ACHN (cell line): ENCODE results near the gene FHIT.

Source experiments
- DNase-seq: peaks from one replicate; pipeline ENCODE4 v3.0.0-alpha.2; 2015
- in situ Hi-C: cut with HindIII; loops from 2 replicates; pipeline ENCODE4 v1.10.0; 2017; ENCODE audit warnings: low sequenced_read_pairs, low pct_ligation_motif_present, low pct_unique_long_range_greater_than_20kb

Gene FHIT

DNA sequence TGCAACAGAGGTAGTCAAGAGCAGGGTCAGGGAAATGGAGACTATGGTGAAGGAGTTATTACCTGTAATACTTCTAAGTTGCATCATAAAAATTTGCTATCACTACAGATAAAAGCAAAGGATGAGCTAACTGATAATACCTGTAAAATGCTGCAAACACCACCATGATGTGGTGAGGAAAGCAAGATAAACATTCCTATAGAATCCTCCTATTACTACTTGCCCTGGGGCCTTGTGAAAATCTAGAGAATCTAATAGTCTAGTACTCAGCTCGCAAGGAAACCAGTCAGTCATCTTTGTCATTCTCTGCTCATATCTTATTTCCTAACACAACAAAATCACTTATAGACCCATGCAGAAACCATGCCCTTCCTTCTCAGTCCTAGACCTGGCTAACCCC, 899.8 kb downstream of the FHIT start:
- no peak for DNase-seq
- in situ Hi-C loops: no loop called here

DNA sequence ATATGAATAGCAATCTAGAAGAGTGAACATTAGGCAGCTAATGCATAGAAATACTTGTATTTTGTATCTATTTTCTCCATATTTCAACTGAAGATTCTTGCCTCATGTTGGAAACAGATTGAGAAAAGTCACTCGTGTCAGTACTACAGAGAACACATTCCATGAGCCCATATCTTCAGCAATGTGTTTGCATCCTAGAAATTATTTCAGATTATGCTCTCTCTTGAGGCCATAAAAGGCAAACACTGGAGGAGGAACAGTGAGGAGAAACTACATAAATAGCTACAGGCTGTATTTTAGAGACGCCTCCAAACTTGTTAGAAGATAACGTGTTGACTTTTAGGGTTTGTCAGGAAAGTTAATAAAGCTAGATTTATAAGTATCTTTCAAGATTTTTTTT, 906.9 kb downstream of the FHIT start:
- in situ Hi-C loops: no loop called here
- DNase-seq: no peak

DNA sequence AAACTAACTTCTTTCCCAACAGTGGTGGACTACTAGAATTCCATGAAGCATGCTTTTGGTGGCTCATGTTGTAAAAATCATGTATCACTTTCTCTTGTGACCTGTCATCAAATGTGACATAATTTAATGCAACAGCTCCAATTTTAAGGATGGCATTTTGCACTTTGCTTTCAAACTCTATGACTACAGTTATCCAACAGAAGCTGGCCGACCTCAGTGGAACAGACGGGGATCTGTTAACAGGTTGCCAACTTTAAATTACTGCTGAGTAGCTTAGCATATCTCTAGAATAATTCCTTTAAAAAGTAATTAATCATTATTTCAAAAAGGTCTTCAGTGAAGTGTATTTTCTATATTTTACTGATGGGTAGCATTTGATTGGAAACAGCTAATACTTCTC, 907.4 kb downstream of the FHIT start:
- in situ Hi-C loops: no loop called here

DNA sequence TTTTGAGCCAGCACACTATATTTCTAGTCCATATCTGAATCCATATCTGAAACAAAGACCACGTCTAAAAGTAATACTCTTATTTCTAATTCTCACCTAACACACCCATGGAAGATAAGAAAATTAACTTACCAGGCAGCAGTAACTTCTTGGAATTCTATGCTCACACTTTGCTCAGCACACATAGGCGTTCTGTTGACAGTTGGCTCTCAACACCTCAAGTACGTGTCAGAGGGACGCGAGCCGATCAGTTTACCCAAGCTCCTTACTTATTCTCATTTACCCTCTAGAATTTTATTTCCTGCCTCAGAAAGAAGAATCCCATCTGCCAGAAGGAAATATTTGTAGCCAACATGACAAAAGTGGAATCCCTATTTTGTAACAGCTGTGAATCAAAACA, 911.9 kb downstream of the FHIT start:
- in situ Hi-C loops: no loop called here
- no peak for DNase-seq

More for the DNA sequence above, 907.4 kb downstream of the FHIT start:
- DNase-seq: no peak

DNA sequence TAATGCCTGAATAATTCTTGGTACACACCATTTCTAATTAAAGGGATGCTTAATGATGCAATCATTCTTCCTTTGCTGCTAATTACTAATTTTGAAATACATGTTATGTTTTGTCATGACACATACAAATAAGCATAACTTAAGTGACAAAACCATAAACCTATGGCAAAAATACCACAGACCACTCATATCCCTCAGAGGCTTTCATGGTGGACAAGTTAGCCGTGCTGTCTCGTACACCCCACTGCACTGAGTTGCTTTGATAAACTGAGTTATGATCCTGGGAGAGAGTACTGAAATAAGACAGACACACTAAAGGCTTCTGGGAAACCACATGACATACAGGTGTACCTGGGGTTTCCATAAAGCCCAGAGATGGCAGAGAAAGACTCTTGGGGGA, 913.8 kb downstream of the FHIT start:
- DNase-seq: no peak
- in situ Hi-C loops: no loop called here

DNA sequence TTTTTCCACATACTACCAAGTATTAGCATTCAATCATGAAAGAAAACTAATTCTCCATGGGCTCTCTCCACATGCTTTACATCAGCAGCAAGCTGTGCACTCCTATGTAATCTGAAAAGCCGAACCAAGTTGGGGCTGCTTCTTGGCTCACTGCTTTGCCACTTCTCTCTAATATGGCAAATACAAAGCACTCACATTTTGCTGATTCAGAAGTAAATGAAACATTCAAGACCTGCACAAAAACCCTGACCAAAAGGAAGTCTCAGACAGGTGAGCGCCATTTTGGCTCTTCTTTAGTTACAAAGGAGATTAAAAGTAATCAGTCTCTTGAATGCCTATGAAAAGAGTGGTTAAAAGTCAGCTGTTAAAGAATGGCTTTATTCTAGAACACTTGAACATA, 915.2 kb downstream of the FHIT start:
- in situ Hi-C loops: no loop called here
- DNase-seq: no peak

DNA sequence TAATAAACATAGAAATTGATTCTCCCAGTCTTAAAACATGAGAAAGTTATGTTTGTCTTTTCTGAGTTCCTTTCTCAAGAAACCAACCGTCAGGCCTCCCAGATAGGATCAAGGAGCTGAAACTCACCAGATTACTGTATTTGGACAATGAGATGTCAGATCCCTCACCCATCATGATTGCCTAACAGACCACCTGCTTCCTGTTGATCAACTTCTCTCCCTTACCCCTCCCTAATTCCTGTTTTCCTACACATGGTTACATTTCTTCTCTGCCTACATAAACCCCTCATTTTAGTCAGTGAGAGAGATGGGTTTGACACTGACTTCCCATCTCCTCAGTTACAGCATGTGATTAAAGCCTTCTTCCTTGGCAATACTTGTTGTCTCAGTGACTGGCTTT, 917.5 kb downstream of the FHIT start:
- in situ Hi-C loops: no loop called here
- no peak for DNase-seq

DNA sequence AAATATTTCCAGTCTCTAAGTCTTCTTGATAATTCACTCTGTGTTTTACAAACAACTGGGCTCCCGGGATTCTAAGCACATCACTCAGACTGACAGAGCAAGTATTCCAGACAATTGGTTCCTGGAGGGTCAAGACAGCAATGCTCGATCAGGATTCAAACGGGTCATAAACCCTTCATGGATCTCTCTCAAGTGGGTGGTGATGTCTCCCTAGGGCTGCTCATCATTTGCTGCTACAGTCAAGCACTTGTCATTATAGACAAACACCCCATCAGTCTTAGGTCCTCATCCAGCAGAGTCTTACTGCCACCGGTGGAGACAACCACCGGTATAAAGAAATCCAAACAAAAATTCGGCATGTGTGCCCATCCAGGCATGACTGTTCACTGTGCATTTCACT, 921.1 kb downstream of the FHIT start:
- DNase-seq: no peak
- in situ Hi-C loops: no loop called here

DNA sequence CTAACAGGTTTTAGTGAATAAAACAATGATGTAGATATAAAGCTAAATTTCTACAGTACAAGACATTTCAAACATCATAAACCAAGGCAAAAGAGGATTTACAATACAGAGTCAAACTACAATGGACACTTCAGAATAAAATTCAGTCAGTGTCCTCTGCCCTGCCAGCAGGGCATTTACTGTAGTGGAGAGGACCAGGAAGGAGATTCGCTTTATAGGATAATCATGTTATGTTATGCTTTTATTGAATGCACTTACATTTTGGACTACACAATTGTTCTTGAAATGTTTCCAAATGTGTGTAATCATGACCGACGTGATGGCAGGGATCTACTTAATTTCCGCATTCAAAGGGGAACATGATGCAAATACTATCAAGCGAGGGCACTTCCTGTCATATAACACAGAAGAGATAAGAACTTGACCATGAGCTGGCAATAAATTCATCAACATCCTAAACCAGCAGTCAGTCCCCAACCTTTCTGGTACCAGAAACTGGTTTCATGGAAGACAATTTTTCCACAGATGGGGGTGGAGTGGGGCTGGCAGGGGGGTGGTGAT, 925.6 kb downstream of the FHIT start:
- in situ Hi-C loops: no loop called here
- DNase-seq: no peak

DNA sequence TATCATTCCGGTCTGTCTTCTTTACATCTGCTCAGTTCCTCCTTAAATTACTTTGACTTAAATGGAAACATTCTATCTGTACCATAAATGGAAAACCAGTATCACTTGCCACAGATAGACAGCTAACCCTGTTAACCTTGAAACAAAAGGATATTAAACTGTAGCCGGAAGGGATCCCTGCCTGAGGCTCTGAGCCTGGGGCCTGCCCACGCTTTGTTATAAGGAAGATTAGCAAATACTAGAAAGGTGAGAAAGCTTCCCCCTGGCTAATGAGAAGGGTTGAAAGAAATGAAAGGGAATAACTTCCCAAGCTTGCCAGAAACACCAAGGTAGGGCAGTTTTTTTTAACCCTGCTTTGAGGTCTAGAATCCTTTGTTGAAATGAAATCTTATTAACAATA, 927.6 kb downstream of the FHIT start:
- in situ Hi-C loops: no loop called here
- DNase-seq: no peak

DNA sequence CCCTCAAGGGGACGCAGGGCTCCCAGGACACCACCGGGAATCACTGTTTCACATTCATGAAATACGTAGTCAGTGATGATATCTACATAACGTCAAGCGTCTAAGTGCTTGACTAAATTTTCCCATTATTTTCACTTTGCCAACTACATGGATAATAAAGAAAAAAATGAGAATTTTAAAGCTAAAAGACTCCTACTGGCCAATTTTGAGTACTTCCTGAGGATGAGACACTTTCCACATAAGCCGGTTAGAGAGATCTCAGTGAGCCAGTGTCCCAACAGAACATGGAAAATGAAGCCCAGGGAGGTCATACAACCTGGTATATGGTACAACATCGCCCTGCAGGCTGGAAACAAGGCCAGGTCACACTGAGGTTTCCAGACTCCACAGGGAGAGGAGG, 928.1 kb downstream of the FHIT start:
- no peak for DNase-seq
- in situ Hi-C loops: no loop called here

DNA sequence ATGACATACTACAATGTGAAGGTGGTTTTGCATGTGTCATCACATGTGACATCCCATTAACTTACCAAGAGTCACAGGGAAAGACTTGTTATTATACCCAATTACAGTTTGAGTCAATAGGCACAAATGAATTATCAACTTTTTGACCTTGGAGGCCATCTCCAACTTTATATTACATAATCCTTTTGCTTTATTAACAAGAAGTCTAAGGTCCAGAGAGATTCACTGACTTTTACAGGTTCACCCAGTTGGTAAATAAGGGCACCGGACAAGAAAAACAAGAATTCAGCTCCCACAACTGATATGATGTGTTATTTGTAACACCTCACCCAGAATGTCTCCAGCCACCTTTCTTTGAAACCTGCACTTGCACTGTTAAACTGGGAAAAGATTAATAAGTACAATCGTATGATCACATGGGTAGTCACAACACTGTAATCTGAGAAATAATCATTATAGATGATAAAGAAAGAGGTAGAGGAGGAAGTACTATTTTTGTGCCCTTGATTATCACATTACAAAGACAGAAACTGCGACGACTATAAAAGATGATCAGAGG, 928.9 kb downstream of the FHIT start:
- DNase-seq: no peak
- in situ Hi-C loops: no loop called here

DNA sequence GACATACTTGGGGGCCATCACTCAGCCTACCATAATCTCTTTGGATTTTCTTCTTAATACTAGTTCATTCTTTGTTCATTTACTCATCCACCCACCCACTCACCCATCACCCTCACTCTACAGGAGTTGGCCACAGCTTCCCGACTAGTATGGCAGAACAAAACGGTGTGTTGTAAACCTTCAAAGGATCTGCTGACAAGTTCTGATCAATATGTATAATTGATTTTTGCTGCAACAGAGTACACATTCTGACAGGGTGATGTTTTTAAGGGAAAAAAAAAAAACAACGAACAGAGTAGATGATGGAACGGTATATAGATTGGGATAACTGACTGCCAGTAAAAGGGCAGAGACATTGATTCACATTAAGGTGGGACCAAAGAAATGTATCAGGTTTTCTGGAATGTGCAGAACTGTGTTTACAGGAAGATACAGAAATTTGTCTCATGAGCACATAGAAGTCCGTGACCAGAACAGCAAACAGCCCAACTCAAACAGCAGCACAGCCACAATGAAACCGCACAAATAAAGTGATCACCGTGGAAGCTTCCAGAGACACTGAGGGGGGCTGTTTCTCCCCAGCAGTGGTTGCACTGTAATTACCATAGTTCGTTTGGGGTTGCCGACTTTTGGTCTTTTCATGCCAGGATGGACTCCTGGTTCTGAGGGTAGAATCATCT, 931.9 kb downstream of the FHIT start:
- in situ Hi-C loops: no loop called here
- DNase-seq: no peak

DNA sequence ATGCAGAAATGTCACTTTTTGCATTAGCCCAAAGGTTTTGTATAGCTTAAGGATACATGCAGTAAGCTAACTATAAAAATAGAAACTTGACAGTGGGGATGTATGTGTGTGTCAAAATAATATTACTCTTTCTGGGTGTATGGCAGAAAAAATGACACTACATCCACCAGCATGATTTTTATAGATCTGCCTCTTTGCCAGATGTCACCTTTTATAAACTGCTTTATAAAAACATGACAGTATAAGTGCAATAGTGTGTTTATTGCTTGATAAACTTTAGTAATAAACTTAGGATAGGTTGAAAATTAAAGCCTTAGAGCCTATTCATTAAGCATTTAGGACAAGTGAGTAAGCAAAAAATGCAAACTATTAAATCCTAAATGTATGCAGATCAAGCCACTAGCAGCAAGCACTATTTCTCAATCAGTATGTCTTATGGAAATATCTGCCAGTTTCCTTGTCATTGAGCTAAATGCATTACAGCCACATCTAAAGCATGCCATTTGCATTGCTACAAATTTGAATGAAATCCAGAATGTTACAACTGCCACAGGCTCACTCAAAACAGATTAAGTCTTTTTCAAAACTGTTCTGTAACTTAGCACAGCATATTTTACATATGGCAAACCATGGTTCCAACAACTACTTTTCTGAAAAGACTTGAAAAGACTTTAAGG, 935.0 kb downstream of the FHIT start:
- DNase-seq: no peak
- in situ Hi-C loops: no loop called here

DNA sequence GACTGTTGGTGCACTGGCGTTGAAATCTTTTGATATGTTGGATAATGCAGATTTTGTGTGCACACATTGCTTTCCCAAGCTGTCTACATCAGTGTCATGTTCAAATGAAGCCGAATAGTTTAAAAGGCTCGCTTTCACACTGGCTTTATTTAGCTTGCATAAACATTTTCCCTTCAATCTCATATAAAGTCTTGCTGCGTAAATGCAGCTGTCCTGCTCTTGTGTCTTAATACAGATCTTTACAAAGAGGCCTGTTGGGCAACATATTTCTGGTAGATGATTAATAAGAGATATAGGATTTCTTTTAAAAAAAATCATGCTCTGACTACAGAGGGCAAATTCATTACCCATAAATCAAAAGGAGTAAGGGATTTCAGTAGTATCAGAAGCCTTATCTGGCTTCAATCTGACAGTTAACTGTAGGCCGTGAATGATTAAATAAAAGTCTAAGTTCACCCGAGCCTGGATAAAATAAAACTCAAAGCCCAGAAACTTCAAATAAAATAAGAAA, 937.2 kb downstream of the FHIT start:
- no peak for DNase-seq

DNA sequence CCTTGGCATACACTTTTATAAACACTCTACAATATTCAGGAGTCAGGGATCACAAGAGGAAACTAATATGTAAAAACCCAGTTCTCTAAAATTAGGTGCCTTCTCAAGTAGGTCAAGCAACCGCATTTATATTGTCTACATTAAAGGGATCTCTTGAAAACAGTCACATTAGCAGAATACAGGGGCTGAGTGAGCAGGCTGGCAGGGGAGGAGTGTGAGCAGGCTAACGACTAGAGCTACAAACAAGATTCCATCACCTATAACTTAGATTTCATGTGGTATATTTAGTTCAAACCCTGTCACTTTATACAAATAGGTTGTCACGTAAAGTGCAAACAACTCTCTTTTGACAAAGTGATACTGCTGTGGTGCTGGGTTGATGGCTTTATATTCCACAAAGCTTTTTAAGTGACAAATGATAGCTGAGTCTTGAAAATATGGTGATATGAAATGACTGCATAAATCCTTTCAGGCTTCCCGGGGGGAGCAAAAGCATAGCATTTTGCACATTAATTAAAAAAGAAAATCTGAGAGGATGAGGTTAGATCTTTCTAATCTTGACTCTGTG, 937.9 kb downstream of the FHIT start:
- in situ Hi-C loops: no loop called here
- DNase-seq: no peak

More for the DNA sequence above, 937.2 kb downstream of the FHIT start:
- in situ Hi-C loops: no loop called here

DNA sequence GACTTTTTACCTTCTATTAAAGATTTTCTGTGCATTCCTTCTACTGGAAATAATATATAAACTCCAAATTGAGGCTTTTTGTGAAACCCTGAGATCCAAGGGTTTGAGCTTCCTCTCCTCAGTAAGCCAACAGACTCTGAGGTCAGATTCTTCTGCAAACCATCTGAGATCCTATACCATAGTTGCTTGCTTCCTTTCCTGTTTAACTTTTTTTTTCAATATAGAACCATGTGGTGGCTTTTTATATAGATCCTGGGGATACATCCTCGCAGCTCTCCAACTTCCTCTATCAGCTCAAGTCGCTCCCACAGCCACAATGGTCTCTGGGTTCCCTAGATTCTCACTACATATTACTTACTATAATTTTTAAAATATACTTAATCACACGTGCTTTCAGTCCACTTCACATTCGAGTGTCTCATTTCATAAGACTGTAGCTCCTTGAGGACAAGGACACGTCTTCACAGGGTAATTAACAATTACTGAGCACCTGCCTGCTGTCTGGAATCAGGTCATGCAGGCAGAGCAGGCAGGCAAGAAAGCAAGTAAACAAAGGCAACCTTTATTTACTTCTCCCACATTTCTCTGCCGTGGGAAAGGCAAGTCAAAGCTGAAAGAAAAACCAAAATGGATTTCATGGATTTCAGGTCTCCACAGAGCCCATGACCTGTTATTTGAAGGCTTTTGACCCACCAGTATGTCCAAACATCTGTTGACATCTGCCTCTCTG, 941.5 kb downstream of the FHIT start:
- DNase-seq: no peak
- in situ Hi-C loops: no loop called here

DNA sequence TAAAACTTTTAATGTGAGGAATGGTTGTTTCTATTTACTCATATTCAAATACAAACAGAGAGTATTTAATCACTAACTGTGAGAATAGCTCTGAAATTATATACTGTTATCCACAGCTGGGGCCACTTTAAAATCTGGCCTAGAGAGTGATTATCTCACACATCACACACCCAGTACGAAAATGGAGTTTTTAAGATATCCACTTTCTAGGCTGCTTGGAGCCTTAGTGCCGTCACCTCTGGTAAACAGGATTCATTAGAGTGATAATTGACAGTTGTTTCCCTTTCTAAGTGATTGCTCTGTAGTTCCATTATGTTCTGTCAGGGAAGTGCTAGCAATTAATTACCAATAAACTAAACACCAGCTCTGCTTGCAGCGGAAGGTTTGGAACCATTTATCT, 942.4 kb downstream of the FHIT start:
- in situ Hi-C loops: no loop called here
- no peak for DNase-seq
